Duodenal mucosa (tissue), 2 donors: ENCODE results near the gene ERP44.

ENCODE experiments used
- H3K27ac ChIP-seq: one replicate; pipeline ENCODE4 v1.7.0; 2013; ENCODE audit warnings: low read depth, low read length
- H3K27me3 ChIP-seq, 2 donors: one replicate each; pipeline ENCODE4 v1.7.0; 2013; ENCODE audit warnings: low read length in 2 of 2, control low read depth in 1 of 2; ENCODE audit not compliant: insufficient read depth in 2 of 2, control insufficient read depth in 1 of 2
- H3K36me3 ChIP-seq, 2 donors: one replicate each; pipeline ENCODE4 v1.7.0; 2013; ENCODE audit warnings: low read length in 2 of 2, control low read depth in 1 of 2; ENCODE audit not compliant: insufficient read depth in 2 of 2, control insufficient read depth in 1 of 2
- H3K4me1 ChIP-seq, 2 donors: one replicate each; pipeline ENCODE4 v1.7.0; 2013; ENCODE audit warnings: low read length in 2 of 2, control low read depth in 1 of 2; ENCODE audit not compliant: insufficient read depth in 2 of 2, control insufficient read depth in 1 of 2
- H3K4me3 ChIP-seq, 2 donors: one replicate each; pipeline ENCODE4 v1.7.0; 2013; ENCODE audit warnings: low read length in 2 of 2, low read depth in 1 of 2
- H3K9ac ChIP-seq, 2 donors: one replicate each; pipeline ENCODE4 v1.7.0; 2013; ENCODE audit warnings: low read length in 2 of 2, low read depth in 1 of 2
- H3K9me3 ChIP-seq, 2 donors: one replicate each; pipeline ENCODE4 v1.7.0; 2013; ENCODE audit warnings: low read length in 2 of 2, control low read depth in 1 of 2; ENCODE audit not compliant: control insufficient read depth in 1 of 2

ERP44 gene

GRCh38 chr9:100126423-100126822 lies 27.6 kb upstream of the ERP44 start:
- Histone ChIP-seq H3K27me3 (no peaks in the 10 kb centered on the region), H3K4me1 (no peaks in the 10 kb centered on the region), H3K36me3 (peaks cover 0 to 4% of the 10 kb centered on the region in 2 donors), H3K9me3 (no peaks in the 10 kb centered on the region), H3K9ac (no peak overlapping the region), H3K4me3 (no peak overlapping the region), H3K27ac (no peak overlapping the region)

GRCh38 chr9:100125910-100126309 lies 27.1 kb upstream of the ERP44 start:
- no peak overlapping the region for H3K4me3 ChIP-seq
- no peak overlapping the region for H3K27ac ChIP-seq
- H3K9ac ChIP-seq = no peak overlapping the region
- peaks cover 0 to 4% of the 10 kb centered on the region in 2 donors for H3K36me3 ChIP-seq
- no peaks in the 10 kb centered on the region for H3K4me1 ChIP-seq
- no peaks in the 10 kb centered on the region for H3K27me3 ChIP-seq
- no peaks in the 10 kb centered on the region for H3K9me3 ChIP-seq

DNA sequence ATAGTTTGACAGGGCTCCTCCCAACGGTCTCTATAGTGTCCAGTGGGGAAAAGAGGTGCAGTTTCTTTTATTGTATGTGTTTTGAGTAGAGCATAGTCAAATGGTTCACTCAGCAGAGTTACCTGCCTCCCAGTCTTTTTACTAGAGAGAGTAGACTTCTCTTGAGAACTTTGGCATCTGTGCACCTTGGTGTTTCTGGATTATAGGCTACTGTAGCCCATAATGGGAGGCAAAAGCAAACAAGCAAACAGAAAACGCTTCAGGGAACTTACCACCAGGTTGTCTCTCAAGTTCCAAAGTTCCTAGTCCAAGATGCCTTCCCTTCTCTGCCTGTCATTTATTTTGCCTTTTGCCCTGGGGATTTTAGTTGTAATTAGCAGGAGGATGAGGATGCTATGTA lies 26.4 kb upstream of the ERP44 start:
- H3K27ac ChIP-seq = no peak overlapping the region
- no peak overlapping the region for H3K4me3 ChIP-seq
- peaks cover 4% of the 10 kb centered on the region in 2 donors for H3K36me3 ChIP-seq
- H3K4me1 ChIP-seq = no peaks in the 10 kb centered on the region
- no peaks in the 10 kb centered on the region for H3K27me3 ChIP-seq
- no peak overlapping the region for H3K9ac ChIP-seq
- H3K9me3 ChIP-seq = no peaks in the 10 kb centered on the region

DNA sequence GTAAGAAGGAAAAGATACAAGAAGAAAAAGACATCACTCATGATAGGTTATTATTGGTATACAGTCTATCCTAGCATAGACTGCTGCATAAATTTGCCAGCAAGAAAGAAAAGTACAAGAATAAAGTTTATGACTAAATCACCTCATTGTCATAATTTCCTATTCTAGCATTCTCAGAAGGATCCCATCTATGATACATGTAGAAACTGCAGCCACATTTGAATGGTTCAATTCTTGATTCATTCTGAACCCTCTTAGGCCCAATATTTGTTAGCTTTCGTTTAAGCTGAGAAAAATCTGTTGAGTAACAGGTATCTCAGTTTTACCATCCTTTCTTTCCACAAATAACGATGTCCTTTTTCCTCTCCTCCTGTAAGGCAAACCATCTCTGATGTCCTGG lies 21.5 kb upstream of the ERP44 start:
- no peak overlapping the region for H3K4me3 ChIP-seq
- H3K27ac ChIP-seq = no peak overlapping the region
- no peak overlapping the region for H3K9ac ChIP-seq
- no peaks in the 10 kb centered on the region for H3K27me3 ChIP-seq
- H3K4me1 ChIP-seq = no peaks in the 10 kb centered on the region
- H3K36me3 ChIP-seq = peaks cover 0 to 4% of the 10 kb centered on the region in 2 donors
- H3K9me3 ChIP-seq = no peaks in the 10 kb centered on the region

DNA sequence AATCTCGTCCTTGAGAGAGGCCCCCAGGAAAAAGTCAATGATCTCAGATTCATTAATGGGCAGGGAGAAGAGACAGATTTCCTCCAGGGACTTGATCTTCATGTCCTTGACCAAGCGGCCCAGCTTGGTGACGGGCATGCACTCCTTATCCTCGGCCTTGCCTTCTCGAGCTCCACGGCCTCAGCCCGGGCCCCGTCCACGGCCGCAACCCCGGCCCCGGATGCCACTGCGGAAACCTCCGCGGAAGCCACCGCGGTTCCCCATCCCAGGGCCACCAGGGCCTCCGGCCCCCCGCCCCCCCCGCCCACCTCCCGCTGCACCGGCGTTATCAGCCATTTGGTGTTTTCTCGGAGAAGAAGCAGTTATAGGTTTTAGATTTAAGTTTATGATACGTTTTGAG lies 18.5 kb upstream of the ERP44 start:
- Histone ChIP-seq H3K9ac (no peak overlapping the region), H3K27me3 (no peaks in the 10 kb centered on the region), H3K27ac (no peak overlapping the region), H3K4me1 (no peaks in the 10 kb centered on the region), H3K9me3 (no peaks in the 10 kb centered on the region), H3K36me3 (peaks cover 3 to 4% of the 10 kb centered on the region in 2 donors), H3K4me3 (no peak overlapping the region)

DNA sequence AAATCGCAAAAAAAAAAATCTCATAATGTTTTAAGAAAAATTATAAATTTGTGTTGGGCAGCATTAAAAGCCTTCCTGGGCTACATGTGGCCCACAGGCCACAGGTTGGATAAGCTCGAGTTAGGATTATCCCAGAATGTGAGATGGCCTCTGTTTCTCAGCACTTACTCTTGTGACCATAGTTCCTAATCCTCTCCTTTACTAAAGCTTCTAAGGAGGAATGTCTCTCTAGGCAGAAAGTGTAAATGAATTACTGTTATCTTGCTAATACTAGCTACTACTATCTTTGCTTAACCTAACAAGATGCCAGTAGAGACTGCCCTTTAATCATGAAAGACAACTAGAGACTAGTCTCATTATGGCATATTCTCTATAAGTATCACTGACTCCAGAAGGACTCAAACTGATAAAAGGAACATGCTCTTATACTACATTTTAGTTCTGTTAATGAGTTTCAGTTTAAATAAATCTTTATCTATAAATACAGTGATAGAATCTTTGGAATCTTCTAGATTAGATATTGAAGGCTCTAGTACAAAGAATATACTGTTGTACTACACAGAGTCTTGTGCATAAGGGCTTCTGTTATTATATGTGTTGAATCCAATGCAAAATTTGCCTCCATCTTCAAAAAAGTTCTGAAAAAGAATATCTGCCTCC lies 14.0 kb upstream of the ERP44 start:
- H3K4me3 ChIP-seq = no peak overlapping the region
- H3K9me3 ChIP-seq = no peaks in the 10 kb centered on the region
- no peak overlapping the region for H3K9ac ChIP-seq
- no peaks in the 10 kb centered on the region for H3K27me3 ChIP-seq
- H3K27ac ChIP-seq = no peak overlapping the region
- peaks cover 3 to 10% of the 10 kb centered on the region in 2 donors for H3K36me3 ChIP-seq
- H3K4me1 ChIP-seq = no peaks in the 10 kb centered on the region

- H3K27ac ChIP-seq = no peak overlapping the region
- H3K4me3 ChIP-seq = no peak overlapping the region
- H3K27me3 ChIP-seq = no peaks in the 10 kb centered on the region
- peaks cover 3 to 23% of the 10 kb centered on the region in 2 donors for H3K36me3 ChIP-seq
- H3K9ac ChIP-seq = no peak overlapping the region
- no peaks in the 10 kb centered on the region for H3K4me1 ChIP-seq
- H3K9me3 ChIP-seq = no peaks in the 10 kb centered on the region
Observed at GRCh38 chr9:100111235-100111634, 12.4 kb upstream of the ERP44 start.

DNA sequence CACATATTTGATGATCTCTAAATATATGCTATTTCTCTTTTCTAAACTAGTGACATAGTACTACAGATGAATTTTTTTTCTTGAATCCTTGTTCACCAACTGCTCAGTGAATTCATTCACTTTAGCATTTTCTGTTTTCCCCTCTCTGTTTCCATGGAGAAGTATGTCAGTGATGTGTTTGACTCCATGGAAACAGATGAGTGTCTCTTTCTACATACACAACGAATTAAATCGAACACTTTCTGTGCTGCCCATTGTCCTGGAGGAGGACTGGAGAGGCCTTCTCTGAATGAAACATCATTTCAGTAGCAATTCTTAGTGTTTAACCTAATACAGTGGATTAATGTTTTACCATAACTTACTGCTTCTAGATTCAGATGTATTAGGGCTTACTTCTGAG lies 9.8 kb upstream of the ERP44 start:
- Histone ChIP-seq H3K27ac (no peak overlapping the region), H3K4me1 (no peaks in the 10 kb centered on the region), H3K36me3 (peaks cover 8 to 37% of the 10 kb centered on the region in 2 donors), H3K9ac (no peak overlapping the region), H3K27me3 (no peaks in the 10 kb centered on the region), H3K9me3 (no peaks in the 10 kb centered on the region), H3K4me3 (no peak overlapping the region)

DNA sequence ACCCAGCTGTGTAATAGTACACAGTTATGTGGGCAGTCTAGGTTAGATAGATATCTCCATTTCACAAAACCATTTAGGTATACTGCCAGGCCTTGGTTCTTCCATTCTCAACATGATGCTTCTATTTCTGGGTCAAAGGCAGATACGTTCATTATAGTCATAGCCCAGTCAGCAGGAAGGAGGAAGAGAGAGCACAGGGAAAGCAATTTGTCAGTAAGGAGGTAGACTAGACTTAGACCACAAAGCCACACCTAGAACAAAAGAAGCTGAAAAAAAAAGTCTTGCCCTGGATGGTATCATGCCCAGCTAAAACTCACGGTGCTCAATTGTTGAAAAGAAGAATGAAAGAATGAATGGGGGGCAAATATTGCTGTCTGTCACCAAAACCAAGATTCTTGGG lies 7.8 kb upstream of the ERP44 start:
- no peaks in the 10 kb centered on the region for H3K9me3 ChIP-seq
- H3K4me3 ChIP-seq = no peak overlapping the region
- no peaks in the 10 kb centered on the region for H3K27me3 ChIP-seq
- H3K27ac ChIP-seq = no peak overlapping the region
- no peak overlapping the region for H3K9ac ChIP-seq
- no peaks in the 10 kb centered on the region for H3K4me1 ChIP-seq
- peaks cover 5 to 37% of the 10 kb centered on the region in 2 donors for H3K36me3 ChIP-seq

DNA sequence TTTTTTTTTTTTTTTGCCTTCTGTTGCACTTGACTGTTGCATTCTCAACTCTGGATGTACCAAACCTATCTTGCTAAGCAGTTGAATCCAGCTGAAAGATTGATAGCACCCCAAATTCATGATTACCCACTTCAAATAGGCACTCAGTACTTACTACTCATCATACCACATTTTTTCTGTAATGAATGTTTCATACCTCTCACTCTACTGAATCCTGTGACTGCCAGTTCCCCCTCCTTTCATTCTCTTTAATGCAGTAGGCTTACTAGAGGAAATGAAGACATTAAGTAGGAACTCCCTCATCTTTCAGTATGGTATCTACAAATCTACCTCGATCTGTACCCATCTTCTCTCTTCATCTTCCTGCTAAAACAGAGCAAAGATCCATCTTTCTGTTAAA lies 7.1 kb upstream of the ERP44 start:
- H3K9ac ChIP-seq = no peak overlapping the region
- no peaks in the 10 kb centered on the region for H3K27me3 ChIP-seq
- H3K36me3 ChIP-seq = peaks cover 5 to 30% of the 10 kb centered on the region in 2 donors
- H3K27ac ChIP-seq = no peak overlapping the region
- no peak overlapping the region for H3K4me3 ChIP-seq
- H3K4me1 ChIP-seq = no peaks in the 10 kb centered on the region
- no peaks in the 10 kb centered on the region for H3K9me3 ChIP-seq

DNA sequence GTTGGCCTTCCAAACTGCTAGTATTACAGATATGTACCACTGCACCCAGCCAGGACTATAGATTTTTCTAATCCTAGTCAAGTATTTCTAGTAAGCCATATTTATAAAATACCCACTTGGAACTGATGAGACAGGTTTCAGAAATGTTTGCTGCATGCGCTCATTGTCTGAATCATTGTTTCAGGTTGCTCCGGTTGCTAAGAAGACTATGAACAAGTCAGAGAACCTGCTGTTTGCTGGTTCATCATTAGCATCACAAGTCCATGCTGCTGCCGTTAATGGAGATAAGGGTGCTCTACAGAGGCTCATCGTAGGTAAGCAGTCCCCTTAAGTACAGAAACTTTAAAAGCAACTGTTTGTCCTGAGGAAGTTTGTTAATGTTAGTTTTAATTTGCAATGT lies 5.5 kb upstream of the ERP44 start:
- Histone ChIP-seq H3K4me3 (no peak overlapping the region), H3K36me3 (peaks cover 5 to 30% of the 10 kb centered on the region in 2 donors), H3K4me1 (peaks cover 6 to 8% of the 10 kb centered on the region in 2 donors), H3K9me3 (no peaks in the 10 kb centered on the region), H3K27ac (no peak overlapping the region), H3K9ac (no peak overlapping the region), H3K27me3 (no peaks in the 10 kb centered on the region)
